Activated CD4-positive, alpha-beta T cell treated with anti-CD3 and anti-CD28 coated beads, Interleukin-10, Interleukin-2, amounts not matched to agents 100 ng/mL and 50 ng/mL, durations not matched to agents 16 hours and 8 hours (primary cell): ENCODE results near the gene KCNMA1.

Source experiments
- DNase-seq: peaks from one replicate; pipeline ENCODE4 v3.0.0-alpha.2; 2020

KCNMA1 gene

GRCh38 chr10:77386365-77386764 is 251.2 kb downstream of the KCNMA1 start:
- no peak for DNase-seq

- no peak for DNase-seq
Measured at GRCh38 chr10:77385315-77385714, 252.3 kb downstream of the KCNMA1 start.

GRCh38 chr10:77383861-77384553 is 253.6 kb downstream of the KCNMA1 start:
- DNase-seq, result no peak

- DNase-seq, result no peak
Measured at GRCh38 chr10:77381750-77382149, 255.9 kb downstream of the KCNMA1 start.

- DNase-seq, result no peak
Measured at GRCh38 chr10:77380723-77381122, 256.9 kb downstream of the KCNMA1 start.

- DNase-seq, result no peak
Measured at GRCh38 chr10:77380191-77380590, 257.4 kb downstream of the KCNMA1 start.

- DNase-seq, result no peak
Measured at GRCh38 chr10:77378366-77379349, 258.9 kb downstream of the KCNMA1 start.

GRCh38 chr10:77377678-77378352 is 259.8 kb downstream of the KCNMA1 start:
- no peak for DNase-seq

- DNase-seq, result no peak
Measured at GRCh38 chr10:77377034-77377433, 260.6 kb downstream of the KCNMA1 start.

GRCh38 chr10:77374189-77374656 is 263.4 kb downstream of the KCNMA1 start:
- DNase-seq, result no peak

GRCh38 chr10:77371848-77372799 is 265.5 kb downstream of the KCNMA1 start:
- DNase-seq, result no peak

GRCh38 chr10:77371421-77371820 is 266.2 kb downstream of the KCNMA1 start:
- DNase-seq, result no peak

GRCh38 chr10:77368006-77368405 is 269.6 kb downstream of the KCNMA1 start:
- DNase-seq, result no peak

GRCh38 chr10:77363210-77363609 is 274.4 kb downstream of the KCNMA1 start:
- no peak for DNase-seq

GRCh38 chr10:77361831-77362230 is 275.8 kb downstream of the KCNMA1 start:
- DNase-seq, result no peak

GRCh38 chr10:77361426-77361825 is 276.2 kb downstream of the KCNMA1 start:
- DNase-seq, result no peak

GRCh38 chr10:77360835-77361234 is 276.8 kb downstream of the KCNMA1 start:
- DNase-seq, result no peak

- DNase-seq, result no peak
Measured at GRCh38 chr10:77359950-77360520, 277.6 kb downstream of the KCNMA1 start.

- DNase-seq, result no peak
Measured at GRCh38 chr10:77359287-77359691, 278.3 kb downstream of the KCNMA1 start.

- no peak for DNase-seq
Measured at GRCh38 chr10:77358656-77359055, 279.0 kb downstream of the KCNMA1 start.

- DNase-seq, result no peak
Measured at GRCh38 chr10:77357611-77358310, 279.8 kb downstream of the KCNMA1 start.
